ENCODE results near the gene NCOA6.

- TF ChIP-seq CTCF (IDR thresholded peaks at IDR 0.05) (no peak), POLR2A (IDR thresholded peaks at IDR 0.05) (no peak)
These were observed 34.5 kb upstream of the NCOA6 start for GRCh38 chr20:34859826-34860545.

All from esophagus squamous epithelium (tissue), 4 donors.